Liver (tissue), 9 donors: ENCODE measurements around the gene PLEK2. TPM values are rescaled to one million over a fixed set of nuclear protein-coding genes. Genes with fewer than 3 reads are reported as not detected.

ENCODE experiments used
- DNase-seq: peaks from one replicate; pipeline ENCODE4 v3.0.0-alpha.2; 2017; ENCODE audit warnings: low spot score
- H3K27ac ChIP-seq, 2 donors: one replicate each; pipeline ENCODE4 v1.7.0; 2013; ENCODE audit warnings: inconsistent platforms in 2 of 2, low read length in 2 of 2, control low read depth in 1 of 2, low read depth in 1 of 2, mild to moderate bottlenecking in 1 of 2
- H3K27me3 ChIP-seq, 4 donors: one replicate each; pipeline versions ENCODE4 v1.6.1 to v1.7.0; 2013; ENCODE audit warnings: low read length in 3 of 4, inconsistent platforms in 1 of 4, mild to moderate bottlenecking in 1 of 4, moderate library complexity in 1 of 4; ENCODE audit not compliant: control insufficient read depth in 4 of 4, insufficient read depth in 4 of 4
- H3K36me3 ChIP-seq, 4 donors: one replicate each; pipeline versions ENCODE4 v1.6.1 to v1.7.0; 2013; ENCODE audit warnings: low read length in 3 of 4, mild to moderate bottlenecking in 3 of 4, low read depth in 1 of 4, moderate library complexity in 1 of 4; ENCODE audit not compliant: control insufficient read depth in 4 of 4, insufficient read depth in 3 of 4
- H3K4me1 ChIP-seq, 4 donors: one replicate each; pipeline versions ENCODE4 v1.6.1 to v1.7.0; 2013; ENCODE audit warnings: low read length in 3 of 4, mild to moderate bottlenecking in 3 of 4, moderate library complexity in 1 of 4; ENCODE audit not compliant: control insufficient read depth in 4 of 4, insufficient read depth in 4 of 4
- H3K4me3 ChIP-seq, 3 donors: one replicate each; pipeline versions ENCODE4 v1.6.1 to v1.7.0; 2013; ENCODE audit warnings: low read length in 3 of 3, control low read depth in 1 of 3, low read depth in 1 of 3, mild to moderate bottlenecking in 1 of 3
- H3K9ac ChIP-seq, 2 donors: one replicate each; pipeline ENCODE4 v1.7.0; 2013; ENCODE audit warnings: low read length in 2 of 2, mild to moderate bottlenecking in 2 of 2, moderate library complexity in 2 of 2, control low read depth in 1 of 2, low read depth in 1 of 2
- H3K9me3 ChIP-seq, 4 donors: one replicate each; pipeline versions ENCODE4 v1.6.1 to v1.7.0; 2013; ENCODE audit warnings: low read length in 3 of 4; ENCODE audit not compliant: control insufficient read depth in 4 of 4
- ATF3 ChIP-seq: IDR thresholded peaks from 2 replicates; pipeline ENCODE4 v1.6.1; 2016; ENCODE audit warnings: antibody characterized with exemption
- FOXA1 ChIP-seq: IDR thresholded peaks from 2 replicates; pipeline ENCODE4 v1.6.1; 2016; ENCODE audit warnings: antibody characterized with exemption
- FOXA2 ChIP-seq: IDR thresholded peaks from 2 replicates; pipeline ENCODE4 v1.6.1; 2016; ENCODE audit warnings: antibody characterized with exemption
- GABPA ChIP-seq, 2 donors: IDR thresholded peaks in 1 of 2; conservative IDR thresholded peaks in 1 of 2; 2 replicates each; pipeline ENCODE4 v1.6.1; 2016; ENCODE audit warnings: antibody characterized with exemption in 2 of 2, mild to moderate bottlenecking in 1 of 2, moderate library complexity in 1 of 2
- HNF4A ChIP-seq, 2 donors: conservative IDR thresholded peaks; 2 replicates each; pipeline ENCODE4 v1.6.1; 2016; ENCODE audit warnings: antibody characterized with exemption in 2 of 2, mild to moderate bottlenecking in 2 of 2
- HNF4G ChIP-seq: IDR thresholded peaks from 2 replicates; pipeline ENCODE4 v1.6.1; 2016; ENCODE audit warnings: antibody characterized with exemption
- JUND ChIP-seq, 2 donors: IDR thresholded peaks; 2 replicates each; pipeline ENCODE4 v1.6.1; 2016; ENCODE audit warnings: antibody characterized with exemption in 2 of 2
- RAD21 ChIP-seq, 2 donors: IDR thresholded peaks; 2 replicates each; pipeline ENCODE4 v1.6.1; 2016; ENCODE audit warnings: antibody characterized with exemption in 2 of 2, mild to moderate bottlenecking in 2 of 2
- SP1 ChIP-seq: IDR thresholded peaks from 2 replicates; pipeline ENCODE4 v1.6.1; 2018; ENCODE audit warnings: antibody characterized with exemption, mild to moderate bottlenecking
- YY1 ChIP-seq: IDR thresholded peaks from 2 replicates; pipeline ENCODE4 v1.6.1; 2016; ENCODE audit warnings: antibody characterized with exemption, mild to moderate bottlenecking
- WGBS: extraction: QIAGEN DNeasy Blood & Tissue Kit; methylation state at CpG from one replicate; pipeline ENCODE4 v1.1.7; 2013; 5-methylcytosine and 5-hydroxymethylcytosine counted together
- polyA plus RNA-seq, 2 donors: library from polyadenylated mRNA; stranded (reverse) in 1 of 2; unstranded in 1 of 2; fragments of 200-250 nt in 1 of 2; fragments of >200 nt in 1 of 2; fragmentation: Nextera tagmentation in 1 of 2; extraction: Ambion mirVana in 1 of 2; gene quantifications; one replicate each; pipeline versions ENCODE4 v1.2.1 to v1.2.3, GENCODE V29; 2013 to 2015
- total RNA-seq, 2 donors: library from RNA; depleted of rRNA; stranded (reverse); fragments of >200 nt; gene quantifications; one replicate each; pipeline ENCODE4 v1.2.3, GENCODE V29; 2014
- TF ChIP-seq, protein P1 (sequence below): IDR thresholded peaks from 2 replicates; pipeline ENCODE4 v1.6.1; 2016; ENCODE audit warnings: antibody characterized with exemption, mild to moderate bottlenecking
- TF ChIP-seq, protein P2 (sequence below): IDR thresholded peaks from 2 replicates; pipeline ENCODE4 v1.6.1; 2016; ENCODE audit warnings: antibody characterized with exemption
- donor health status: healthy.
- donor health status: healthy.
- donor health status: healthy.
- donor health status: healthy.
- donor health status: healthy.

Gene PLEK2
- total and polyA plus RNA-seq, 4 donors, result 6.1 to 17.4 (median 11.2) TPM

- H3K36me3 ChIP-seq, result no peaks in the 10 kb centered on the region
- H3K27ac ChIP-seq, result no peak overlapping the region
- H3K4me1 ChIP-seq, result peaks cover 0 to 6% (median 2%) of the 10 kb centered on the region in 4 donors
- no peak for TF ChIP-seq FOXA1
- TF ChIP-seq HNF4A (conservative IDR thresholded peaks at IDR 0.05), result no peak
- no peak for TF ChIP-seq FOXA2
- TF ChIP-seq SP1, result no peak
- TF ChIP-seq HNF4G, result no peak
- TF ChIP-seq RAD21 (IDR thresholded peaks at IDR 0.05), result no peak
- TF ChIP-seq GABPA (IDR thresholded peaks at IDR 0.05 in 1 of 2, conservative IDR thresholded peaks at IDR 0.05 in 1 of 2), result no peak
- TF ChIP-seq, protein P1, sequence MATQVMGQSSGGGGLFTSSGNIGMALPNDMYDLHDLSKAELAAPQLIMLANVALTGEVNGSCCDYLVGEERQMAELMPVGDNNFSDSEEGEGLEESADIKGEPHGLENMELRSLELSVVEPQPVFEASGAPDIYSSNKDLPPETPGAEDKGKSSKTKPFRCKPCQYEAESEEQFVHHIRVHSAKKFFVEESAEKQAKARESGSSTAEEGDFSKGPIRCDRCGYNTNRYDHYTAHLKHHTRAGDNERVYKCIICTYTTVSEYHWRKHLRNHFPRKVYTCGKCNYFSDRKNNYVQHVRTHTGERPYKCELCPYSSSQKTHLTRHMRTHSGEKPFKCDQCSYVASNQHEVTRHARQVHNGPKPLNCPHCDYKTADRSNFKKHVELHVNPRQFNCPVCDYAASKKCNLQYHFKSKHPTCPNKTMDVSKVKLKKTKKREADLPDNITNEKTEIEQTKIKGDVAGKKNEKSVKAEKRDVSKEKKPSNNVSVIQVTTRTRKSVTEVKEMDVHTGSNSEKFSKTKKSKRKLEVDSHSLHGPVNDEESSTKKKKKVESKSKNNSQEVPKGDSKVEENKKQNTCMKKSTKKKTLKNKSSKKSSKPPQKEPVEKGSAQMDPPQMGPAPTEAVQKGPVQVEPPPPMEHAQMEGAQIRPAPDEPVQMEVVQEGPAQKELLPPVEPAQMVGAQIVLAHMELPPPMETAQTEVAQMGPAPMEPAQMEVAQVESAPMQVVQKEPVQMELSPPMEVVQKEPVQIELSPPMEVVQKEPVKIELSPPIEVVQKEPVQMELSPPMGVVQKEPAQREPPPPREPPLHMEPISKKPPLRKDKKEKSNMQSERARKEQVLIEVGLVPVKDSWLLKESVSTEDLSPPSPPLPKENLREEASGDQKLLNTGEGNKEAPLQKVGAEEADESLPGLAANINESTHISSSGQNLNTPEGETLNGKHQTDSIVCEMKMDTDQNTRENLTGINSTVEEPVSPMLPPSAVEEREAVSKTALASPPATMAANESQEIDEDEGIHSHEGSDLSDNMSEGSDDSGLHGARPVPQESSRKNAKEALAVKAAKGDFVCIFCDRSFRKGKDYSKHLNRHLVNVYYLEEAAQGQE, result no peak
- TF ChIP-seq YY1, result no peak
- no peak for TF ChIP-seq JUND (IDR thresholded peaks at IDR 0.05)
- no peak overlapping the region for H3K4me3 ChIP-seq
- WGBS, result 87% methylated on average over 16 of the region's 16 CpGs
- H3K9ac ChIP-seq, result no peak overlapping the region
- H3K9me3 ChIP-seq, result no peaks in the 10 kb centered on the region
- H3K27me3 ChIP-seq, result no peaks in the 10 kb centered on the region
- no peak for DNase-seq
Measured at GRCh38 chr14:67395086-67395875, 16.7 kb downstream of the PLEK2 start.

DNA sequence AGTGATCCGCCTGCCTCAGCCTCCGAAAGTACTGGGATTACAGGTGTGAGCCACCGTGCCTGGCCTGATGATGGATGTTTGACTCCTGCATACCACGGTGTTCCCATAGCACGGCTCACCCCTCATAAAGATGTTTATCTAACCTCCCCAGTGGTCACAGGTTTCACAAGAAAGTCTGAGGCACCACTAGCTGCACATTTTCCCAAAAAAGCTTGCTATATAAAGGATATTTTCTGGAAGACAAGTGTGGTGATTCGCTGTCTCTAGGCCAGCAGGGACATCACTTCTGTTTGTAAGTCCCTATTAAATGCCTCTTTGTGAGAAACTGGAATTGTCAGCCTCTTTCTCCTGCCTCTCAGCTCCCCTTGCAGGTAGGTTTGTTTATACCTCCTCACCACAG lies 18.3 kb downstream of the PLEK2 start:
- WGBS, result 87% methylated on average over 6 of the region's 6 CpGs
- Histone ChIP-seq H3K4me1 (peaks cover 2 to 12% (median 7%) of the 10 kb centered on the region in 4 donors), H3K9me3 (no peaks in the 10 kb centered on the region), H3K36me3 (no peaks in the 10 kb centered on the region), H3K4me3 (no peak overlapping the region), H3K27me3 (no peaks in the 10 kb centered on the region), H3K9ac (no peak overlapping the region), H3K27ac (no peak overlapping the region)
- DNase-seq, result no peak
- no peak for TF ChIP-seq FOXA1
- TF ChIP-seq HNF4A (conservative IDR thresholded peaks at IDR 0.05), result no peak
- no peak for TF ChIP-seq ATF3
- TF ChIP-seq, protein P2, sequence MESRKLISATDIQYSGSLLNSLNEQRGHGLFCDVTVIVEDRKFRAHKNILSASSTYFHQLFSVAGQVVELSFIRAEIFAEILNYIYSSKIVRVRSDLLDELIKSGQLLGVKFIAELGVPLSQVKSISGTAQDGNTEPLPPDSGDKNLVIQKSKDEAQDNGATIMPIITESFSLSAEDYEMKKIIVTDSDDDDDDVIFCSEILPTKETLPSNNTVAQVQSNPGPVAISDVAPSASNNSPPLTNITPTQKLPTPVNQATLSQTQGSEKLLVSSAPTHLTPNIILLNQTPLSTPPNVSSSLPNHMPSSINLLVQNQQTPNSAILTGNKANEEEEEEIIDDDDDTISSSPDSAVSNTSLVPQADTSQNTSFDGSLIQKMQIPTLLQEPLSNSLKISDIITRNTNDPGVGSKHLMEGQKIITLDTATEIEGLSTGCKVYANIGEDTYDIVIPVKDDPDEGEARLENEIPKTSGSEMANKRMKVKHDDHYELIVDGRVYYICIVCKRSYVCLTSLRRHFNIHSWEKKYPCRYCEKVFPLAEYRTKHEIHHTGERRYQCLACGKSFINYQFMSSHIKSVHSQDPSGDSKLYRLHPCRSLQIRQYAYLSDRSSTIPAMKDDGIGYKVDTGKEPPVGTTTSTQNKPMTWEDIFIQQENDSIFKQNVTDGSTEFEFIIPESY, result no peak
